ENCODE measurements around the gene ATP2B3. TPM values are rescaled to one million over a fixed set of nuclear protein-coding genes. Genes with fewer than 3 reads are reported as not detected.

The ATP2B3 gene
- total and polyA plus RNA-seq, 10 of the 15 experiments (the other 5 are each of a cell fraction or from before 2014, with no cell fraction given) = 0.01 TPM; not detected in 9

DNA sequence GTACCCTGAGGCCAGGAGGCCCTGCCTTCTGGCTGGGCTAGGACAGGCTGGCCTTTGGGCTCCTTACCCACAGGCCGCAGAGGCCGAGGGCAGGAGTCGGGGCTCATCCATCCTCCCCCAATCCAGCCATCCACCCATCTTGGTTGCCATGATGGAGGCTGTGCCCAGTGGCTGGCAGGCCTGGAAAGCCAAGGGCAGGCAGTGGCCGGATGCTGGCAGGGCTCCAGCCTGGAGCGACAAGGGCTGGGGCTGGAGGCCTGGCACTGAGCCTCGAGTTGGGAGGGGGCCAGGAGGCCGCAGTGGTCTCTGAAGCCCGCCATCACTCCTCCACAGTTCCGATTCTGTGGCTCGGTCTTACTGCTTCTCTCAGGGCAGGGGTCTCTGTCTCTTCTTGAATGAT is 31.3 kb upstream of the ATP2B3 start (continued):
- no peak for TF ChIP-seq ZNF687 (IDR thresholded peaks at IDR 0.05)
- no peak for TF ChIP-seq POLR2AphosphoS2 (IDR thresholded peaks at IDR 0.05; ENCODE audit: low read depth, low read length)
- TF ChIP-seq HCFC1 (IDR thresholded peaks at IDR 0.05; ENCODE audit: low read length) = no peak
- no peak for TF ChIP-seq NRF1 (conservative IDR thresholded peaks at IDR 0.05; ENCODE audit: low read depth, low read length)
- no peak for TF ChIP-seq NR2C1 (IDR thresholded peaks at IDR 0.05)
- TF ChIP-seq, protein P1, sequence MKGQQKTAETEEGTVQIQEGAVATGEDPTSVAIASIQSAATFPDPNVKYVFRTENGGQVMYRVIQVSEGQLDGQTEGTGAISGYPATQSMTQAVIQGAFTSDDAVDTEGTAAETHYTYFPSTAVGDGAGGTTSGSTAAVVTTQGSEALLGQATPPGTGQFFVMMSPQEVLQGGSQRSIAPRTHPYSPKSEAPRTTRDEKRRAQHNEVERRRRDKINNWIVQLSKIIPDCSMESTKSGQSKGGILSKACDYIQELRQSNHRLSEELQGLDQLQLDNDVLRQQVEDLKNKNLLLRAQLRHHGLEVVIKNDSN (IDR thresholded peaks at IDR 0.05; ENCODE audit: borderline replicate concordance, extremely low read length, insufficient read depth, low read depth, low read length) = no peak
- no peak for TF ChIP-seq CREB1 (IDR thresholded peaks at IDR 0.05; ENCODE audit: low read depth)
- TF ChIP-seq CTCF (IDR thresholded peaks at IDR 0.05 in 2 of 3, conservative IDR thresholded peaks at IDR 0.05 in 1 of 3; ENCODE audit: control insufficient read depth in 2 of 3, extremely low read depth in 1 of 3, insufficient read depth in 1 of 3, low read depth in 3 of 3, low read length in 3 of 3) = no peak
- no peak for TF ChIP-seq ZNF384 (IDR thresholded peaks at IDR 0.05; ENCODE audit: borderline replicate concordance, low read depth, low read length)

Measured in GM12878 (cell line).